H1 (cell line): ENCODE results near the gene FHIT. TPM values are rescaled to one million over a fixed set of nuclear protein-coding genes. Genes with fewer than 3 reads are reported as not detected.

Experiments used
- FOSL1 ChIP-seq: IDR thresholded peaks from 2 replicates; pipeline ENCODE4 v1.6.1; 2011; ENCODE audit warnings: mild to moderate bottlenecking, low read depth, low read length, moderate library complexity; ENCODE audit not compliant: insufficient read depth
- KDM5A ChIP-seq: fragments of 200-600 bp; IDR thresholded peaks from 2 replicates; pipeline ENCODE4 v1.7.1; 2012; ENCODE audit warnings: mild to moderate bottlenecking, low read length, inconsistent platforms, mixed read lengths
- polyA plus RNA-seq, 7 experiments: library from polyadenylated mRNA; depleted of rRNA in 3 of 7; stranded (reverse) in 5 of 7; unstranded in 2 of 7; fragments of >200 nt in 5 of 7; fragments of 200-250 nt in 2 of 7; gene quantifications; 1 replicate in 5 of 7; 2 replicates in 1 of 7; 4 replicates in 1 of 7; pipeline versions ENCODE4 v1.2.1 to v1.2.3, GENCODE V29; 2011 to 2013; ENCODE audit warnings: missing spikeins in 2 of 7, mixed read lengths in 2 of 7
- total RNA-seq: library from RNA; stranded (reverse); fragmentation: NEBNext Ultra II Directional; extraction: Animal tissue kit (Norgen Biotek cat#: 25700); gene quantifications from 2 replicates; pipeline ENCODE4 v1.2.1, GENCODE V29; 2021

The FHIT gene
- total and polyA plus RNA-seq, 2 of the 8 experiments (the other 6 are each of a cell fraction or from before 2014, with no cell fraction given), result 1.2 to 3.2 TPM

DNA sequence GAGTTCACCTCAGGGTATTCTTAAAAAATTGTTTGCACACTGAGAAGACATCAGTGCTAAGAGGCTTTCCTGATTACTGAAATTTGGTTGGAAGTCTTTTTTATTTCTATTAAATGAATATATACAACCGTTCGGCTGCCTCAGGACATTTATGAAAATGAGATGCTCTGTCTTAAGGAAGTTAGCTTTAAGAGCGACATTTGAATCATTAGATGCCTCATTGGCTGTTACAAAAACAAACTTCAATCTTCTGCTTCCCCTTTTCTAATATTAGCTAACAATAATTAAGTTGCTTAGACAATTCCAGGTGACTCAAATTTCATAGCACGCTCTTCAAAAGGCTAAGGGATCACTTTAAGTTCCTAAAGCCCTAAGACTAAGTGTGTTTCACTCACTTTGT, 673.7 kb downstream of the FHIT start (continued):
- TF ChIP-seq FOSL1 (no peak), KDM5A (no peak)
